HepG2 (cell line): Measurements from ENCODE around the gene SULT2A1. TPM values are rescaled to one million over a fixed set of nuclear protein-coding genes. Genes with fewer than 3 reads are reported as not detected.

Experiments
- ATAC-seq: fragments of 200-7000 bp; cut with Tn5 transposase; 3 replicates; pipeline ENCODE4 v1.9.1; 2020; ENCODE audit warnings: mild to moderate bottlenecking, moderate library complexity
- BruUV-seq: library from RNA; stranded (reverse); fragments of 400-500 nt; replicated peaks from 2 replicates; lab custom pipeline; 2021; lab: Mats Ljungman, UMichigan
- CTCF ChIA-PET: fragments of 300-600 bp; formaldehyde crosslinking; extraction: SDS; loops from one replicate; lab custom pipeline; 2021; ENCODE audit warnings: low total read pairs, inconsistent platforms, low intra/inter-chr PET ratio; lab: Yijun Ruan, JAX
- POLR2A ChIA-PET: fragments of 350-600 bp; sonication (Branson Sonifier 250); formaldehyde crosslinking; loops from one replicate; lab custom pipeline; 2020; ENCODE audit warnings: antibody characterized with exemption, inconsistent platforms; lab: Yijun Ruan, JAX
- DNase-seq: peaks from one replicate; pipeline ENCODE4 v3.0.0-alpha.2; 2015; ENCODE audit warnings: low spot score
- FAIRE-seq: peaks from 3 replicates; lab custom pipeline; 2011; peaks lifted over from hg19 to GRCh38; lab: Jason Lieb, UNC
- H2AFZ ChIP-seq: one replicate; pipeline ENCODE4 v1.6.1; 2011; ENCODE audit warnings: low read length, inconsistent platforms
- H3K27ac ChIP-seq: fragments of 300-600 bp; 3 replicates; pipeline ENCODE4 v1.8.0; 2011; ENCODE audit warnings: mixed run types, mild to moderate bottlenecking, mixed read lengths, low read length, inconsistent platforms; ENCODE audit not compliant: insufficient read depth; ENCODE audit errors: extremely low read length
- H3K27me3 ChIP-seq, 2 experiments: fragments of 200-600 bp in 1 of 2; 2 replicates in 1 of 2; 3 replicates in 1 of 2; pipeline versions ENCODE4 v1.6.0 to v1.8.0; 2011; ENCODE audit warnings: low read length in 2 of 2, mild to moderate bottlenecking in 2 of 2, moderate library complexity in 2 of 2, inconsistent platforms in 1 of 2; ENCODE audit not compliant: insufficient read depth in 2 of 2, control insufficient read depth in 1 of 2
- H3K36me3 ChIP-seq, 2 experiments: fragments of 200-600 bp in 1 of 2; replicated peaks in 1 of 2; 2 replicates in 1 of 2; 3 replicates in 1 of 2; pipeline versions ENCODE4 v1.5.1 to v1.8.0; 2011; ENCODE audit warnings: low read length in 2 of 2, inconsistent platforms in 1 of 2; ENCODE audit not compliant: insufficient read depth in 2 of 2, control insufficient read depth in 1 of 2
- H3K4me1 ChIP-seq: 2 replicates; pipeline ENCODE4 v1.5.1; 2012; ENCODE audit warnings: low read length, inconsistent platforms; ENCODE audit not compliant: insufficient read depth
- H3K4me2 ChIP-seq: 2 replicates; pipeline ENCODE4 v1.6.0; 2011; ENCODE audit warnings: low read depth, low read length, inconsistent platforms
- H3K4me3 ChIP-seq, 3 experiments: fragments of 200-600 bp in 1 of 3; sonication (generic), shearing (Covaris generic) in 1 of 3; replicated peaks in 1 of 3; 2 replicates each; pipeline ENCODE4 v1.5.1; 2011 to 2016; ENCODE audit warnings: low read length in 3 of 3, inconsistent platforms in 2 of 3, low read depth in 2 of 3, mild to moderate bottlenecking in 2 of 3, control low read depth in 1 of 3, mixed read lengths in 1 of 3; ENCODE audit not compliant: insufficient read depth in 1 of 3
- H3K79me2 ChIP-seq: one replicate; pipeline ENCODE4 v1.6.1; 2011; ENCODE audit warnings: low read length, inconsistent platforms; ENCODE audit not compliant: insufficient read depth
- H3K9ac ChIP-seq: 2 replicates; pipeline ENCODE4 v1.6.0; 2011; ENCODE audit warnings: mild to moderate bottlenecking, low read depth, low read length, inconsistent platforms; ENCODE audit not compliant: insufficient read depth
- H3K9me3 ChIP-seq: 2 replicates; pipeline ENCODE4 v1.5.1; 2012; ENCODE audit warnings: mild to moderate bottlenecking, low read length
- H4K20me1 ChIP-seq: 2 replicates; pipeline ENCODE4 v1.6.0; 2011; ENCODE audit warnings: inconsistent platforms, mild to moderate bottlenecking, low read length, moderate library complexity; ENCODE audit not compliant: insufficient read depth
- BORCS8-MEF2B ChIP-seq: sonication (generic); formaldehyde crosslinking; IDR thresholded peaks from 2 replicates; pipeline ENCODE4 v1.8.0; 2022; ENCODE audit warnings: mild to moderate bottlenecking, missing genetic modification reagents
- KDM2A ChIP-seq: sonication (generic); formaldehyde crosslinking; IDR thresholded peaks from 2 replicates; pipeline ENCODE4 v1.4.0; 2020; ENCODE audit warnings: low read depth, missing genetic modification reagents, borderline replicate concordance
- MAF1 ChIP-seq: sonication (generic); formaldehyde crosslinking; IDR thresholded peaks from 2 replicates; pipeline ENCODE4 v1.5.0; 2020; ENCODE audit warnings: missing genetic modification reagents, borderline replicate concordance
- PBX2 ChIP-seq: IDR thresholded peaks from 2 replicates; pipeline ENCODE4 v1.6.1; 2016; ENCODE audit warnings: control low read depth
- RFXANK ChIP-seq: IDR thresholded peaks from 2 replicates; pipeline ENCODE4 v1.6.1; 2016
- SRSF4 ChIP-seq: fragments of 200-400 bp; formaldehyde crosslinking; IDR thresholded peaks from one replicate; pipeline ENCODE4 v1.6.1; 2018; ENCODE audit warnings: mild to moderate bottlenecking, low read depth, low read length, moderate library complexity; ENCODE audit not compliant: poor library complexity, severe bottlenecking
- ZNF3 ChIP-seq: IDR thresholded peaks from 2 replicates; pipeline ENCODE4 v1.7.0; 2017; ENCODE audit warnings: inconsistent platforms
- ZNF432 ChIP-seq: sonication (generic); formaldehyde crosslinking; IDR thresholded peaks from 2 replicates; pipeline ENCODE4 v1.5.0; 2020; ENCODE audit warnings: missing genetic modification reagents, mild to moderate bottlenecking, borderline replicate concordance
- ZNF484 ChIP-seq: sonication (generic); formaldehyde crosslinking; IDR thresholded peaks from 2 replicates; pipeline ENCODE4 v1.5.1; 2020; ENCODE audit warnings: mild to moderate bottlenecking, low read depth, missing genetic modification reagents, borderline replicate concordance
- WGBS: methylation state at CpG from one replicate; pipeline ENCODE4 v1.1.6; 2017; ENCODE audit warnings: low lambda C conversion rate; 5-methylcytosine and 5-hydroxymethylcytosine counted together
- in situ Hi-C: cut with HindIII; loops from 2 replicates; pipeline ENCODE4 v1.10.0; 2017; ENCODE audit warnings: low pct_unique_long_range_greater_than_20kb; ENCODE audit not compliant: extremely low pct_ligation_motif_present
- intact Hi-C: fragments of 100-400 bp; cut with micrococcal nuclease; formaldehyde crosslinking; loops from one replicate; pipeline ENCODE4 v1.10.0; 2022; ENCODE audit not compliant: unreplicated experiment
- polyA plus RNA-seq, 8 experiments: library from polyadenylated mRNA; depleted of rRNA in 3 of 8; stranded (reverse) in 7 of 8; unstranded in 1 of 8; fragments of >200 nt; fragmentation: Illumina TruSeq in 4 of 8; extraction: Trizol in 4 of 8; gene quantifications; 2 replicates each; pipeline versions ENCODE4 v1.2.1 to v1.2.3, GENCODE V29; 2011 to 2016; ENCODE audit warnings: low read depth in 4 of 8, missing spikeins in 1 of 8, mixed read lengths in 1 of 8; ENCODE audit not compliant: insufficient read depth in 1 of 8
- total RNA-seq, 5 experiments: library from RNA; depleted of rRNA; stranded (reverse); fragments of >200 nt; fragmentation: Illumina TruSeq; extraction: Trizol; gene quantifications; 2 replicates each; pipeline ENCODE4 v1.2.3, GENCODE V29; 2016; ENCODE audit warnings: low read depth in 1 of 5
- TF ChIP-seq, protein P1 (sequence below): sonication (generic); formaldehyde crosslinking; IDR thresholded peaks from 2 replicates; pipeline ENCODE4 v1.5.1; 2020; ENCODE audit warnings: missing genetic modification reagents, mild to moderate bottlenecking, borderline replicate concordance

SULT2A1 gene
- total and polyA plus RNA-seq, 2 of the 13 experiments (the other 11 are each of a cell fraction or from before 2014, with no cell fraction given): 137 to 193 TPM

DNA sequence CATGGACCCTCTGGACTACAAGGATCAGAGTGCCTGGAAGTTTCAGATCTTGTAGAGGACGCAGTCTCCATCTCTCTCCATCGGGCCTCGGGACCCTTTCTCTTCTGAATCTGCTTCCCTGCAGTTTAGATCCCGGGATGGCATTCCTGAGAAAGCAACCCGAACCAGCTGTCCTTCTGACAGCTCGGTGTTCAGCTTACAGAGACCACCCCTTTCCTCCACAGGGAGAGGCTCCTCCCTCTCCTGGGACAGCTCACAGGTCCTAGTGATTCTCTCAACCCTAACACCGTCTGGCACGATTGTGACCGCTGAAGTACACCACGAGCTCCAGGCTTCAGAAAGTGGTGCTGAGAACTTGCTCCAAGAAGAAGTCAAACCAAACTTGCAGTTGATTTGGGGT is 46.2 kb downstream of the SULT2A1 start:
- intact Hi-C loops: no loop called here
- WGBS: 20% methylated on average over 10 of the region's 10 CpGs
- BruUV-seq: no TSS peak

More for the DNA sequence above, 46.2 kb downstream of the SULT2A1 start:
- DNase-seq (no peak), ATAC-seq (peak; percentile 69), FAIRE-seq (no peak)
- Histone ChIP-seq H2AFZ (no peak overlapping the region), H3K27me3 (peaks cover 0 to 22% of the 10 kb centered on the region in 2 experiments; a peak in 3 of 5 replicates), H4K20me1 (no peaks in the 10 kb centered on the region), H3K4me2 (peak overlapping the region; percentile 39; the same call in 1 of the 2 replicates), H3K36me3 (no peaks in the 10 kb centered on the region), H3K4me1 (no peaks in the 10 kb centered on the region; the same call in 1 of the 2 replicates), H3K27ac (no peak overlapping the region), H3K9me3 (no peaks in the 10 kb centered on the region), H3K79me2 (no peaks in the 10 kb centered on the region), H3K4me3 (no peak overlapping the region; a peak in 1 of 6 replicates), H3K9ac (no peak overlapping the region)
- TF ChIP-seq ZNF3 (CRISPR knock-in tag) (no peak), ZNF484 (CRISPR knock-in tag) (no peak), BORCS8-MEF2B (CRISPR knock-in tag) (no peak), MAF1 (CRISPR knock-in tag) (no peak), ZNF432 (CRISPR knock-in tag) (no peak), KDM2A (no peak), SRSF4 (no peak), RFXANK (CRISPR knock-in tag) (no peak), PBX2 (no peak)
- TF ChIP-seq, protein P1, sequence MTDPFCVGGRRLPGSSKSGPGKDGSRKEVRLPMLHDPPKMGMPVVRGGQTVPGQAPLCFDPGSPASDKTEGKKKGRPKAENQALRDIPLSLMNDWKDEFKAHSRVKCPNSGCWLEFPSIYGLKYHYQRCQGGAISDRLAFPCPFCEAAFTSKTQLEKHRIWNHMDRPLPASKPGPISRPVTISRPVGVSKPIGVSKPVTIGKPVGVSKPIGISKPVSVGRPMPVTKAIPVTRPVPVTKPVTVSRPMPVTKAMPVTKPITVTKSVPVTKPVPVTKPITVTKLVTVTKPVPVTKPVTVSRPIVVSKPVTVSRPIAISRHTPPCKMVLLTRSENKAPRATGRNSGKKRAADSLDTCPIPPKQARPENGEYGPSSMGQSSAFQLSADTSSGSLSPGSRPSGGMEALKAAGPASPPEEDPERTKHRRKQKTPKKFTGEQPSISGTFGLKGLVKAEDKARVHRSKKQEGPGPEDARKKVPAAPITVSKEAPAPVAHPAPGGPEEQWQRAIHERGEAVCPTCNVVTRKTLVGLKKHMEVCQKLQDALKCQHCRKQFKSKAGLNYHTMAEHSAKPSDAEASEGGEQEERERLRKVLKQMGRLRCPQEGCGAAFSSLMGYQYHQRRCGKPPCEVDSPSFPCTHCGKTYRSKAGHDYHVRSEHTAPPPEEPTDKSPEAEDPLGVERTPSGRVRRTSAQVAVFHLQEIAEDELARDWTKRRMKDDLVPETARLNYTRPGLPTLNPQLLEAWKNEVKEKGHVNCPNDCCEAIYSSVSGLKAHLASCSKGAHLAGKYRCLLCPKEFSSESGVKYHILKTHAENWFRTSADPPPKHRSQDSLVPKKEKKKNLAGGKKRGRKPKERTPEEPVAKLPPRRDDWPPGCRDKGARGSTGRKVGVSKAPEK (CRISPR knock-in tag): no peak
- POLR2A ChIA-PET: no interaction called here
- in situ Hi-C loops: no loop called here
- CTCF ChIA-PET: no interaction called here
